Measurements from ENCODE around the gene CACNG1.

Gene CACNG1

GRCh38 chr17:67015001-67015400 lies 29.4 kb upstream of the CACNG1 start:
- H3K36me3 ChIP-seq (ENCODE audit: low read depth), result no peaks in the 10 kb centered on the region

DNA sequence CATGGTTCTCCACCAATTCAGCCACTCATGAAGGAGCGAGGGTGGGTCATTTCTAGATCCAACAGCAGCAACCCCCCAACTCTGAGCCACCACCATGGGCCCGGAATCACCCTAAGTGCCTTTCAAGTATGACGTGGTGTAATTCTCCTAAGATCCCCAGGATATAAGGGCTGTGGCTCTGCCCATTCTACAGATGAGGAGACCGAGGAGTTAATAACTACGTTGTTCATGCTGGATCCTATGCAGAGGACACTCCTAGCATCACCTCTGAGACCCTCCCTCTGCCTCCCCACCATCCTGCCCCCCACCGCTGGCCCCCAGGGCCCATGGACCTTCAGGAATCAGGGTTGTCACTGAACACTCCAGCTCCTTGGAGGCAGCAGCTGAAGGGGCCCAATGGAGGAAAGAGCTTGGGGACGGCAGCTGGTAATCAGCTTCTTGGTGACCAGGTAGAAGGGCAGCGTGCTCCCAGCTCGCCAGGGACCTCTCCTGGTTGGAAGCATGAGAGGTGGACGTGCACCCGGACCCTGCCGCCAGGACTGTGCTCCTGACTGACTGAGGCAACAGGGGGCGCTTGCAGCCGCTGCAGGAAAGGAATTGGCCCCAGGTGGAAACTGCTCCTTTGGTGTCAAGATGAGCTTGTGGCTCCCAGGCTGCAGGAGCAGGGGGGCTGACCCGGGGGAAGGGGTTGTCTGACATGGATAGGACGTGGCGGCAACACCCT lies 28.2 kb upstream of the CACNG1 start:
- ATAC-seq (ENCODE audit: low read depth), result no peak
- no peaks in the 10 kb centered on the region for H3K4me1 ChIP-seq (ENCODE audit: insufficient read depth, poor library complexity, severe bottlenecking)
- TF ChIP-seq CTCF (IDR thresholded peaks at IDR 0.05; ENCODE audit: poor library complexity, severe bottlenecking), result no peak

More at GRCh38 chr17:67015001-67015400, 29.4 kb upstream of the CACNG1 start:
- no peaks in the 10 kb centered on the region for H3K9me3 ChIP-seq (ENCODE audit: severe bottlenecking)
- no peak for TF ChIP-seq CTCF (IDR thresholded peaks at IDR 0.05; ENCODE audit: poor library complexity, severe bottlenecking)
- no peak overlapping the region for H3K27ac ChIP-seq (ENCODE audit: poor library complexity, severe bottlenecking)
- no peaks in the 10 kb centered on the region for H3K27me3 ChIP-seq (ENCODE audit: insufficient read depth, poor library complexity, severe bottlenecking)
- no peak for DNase-seq (ENCODE audit: low spot score)
- no peaks in the 10 kb centered on the region for H3K4me1 ChIP-seq (ENCODE audit: insufficient read depth, poor library complexity, severe bottlenecking)
- no peak for ATAC-seq (ENCODE audit: low read depth)
- H3K4me3 ChIP-seq (ENCODE audit: severe bottlenecking), result no peak overlapping the region

GRCh38 chr17:67017910-67018309 lies 26.4 kb upstream of the CACNG1 start:
- Histone ChIP-seq H3K27me3 (ENCODE audit: insufficient read depth, poor library complexity, severe bottlenecking) (no peaks in the 10 kb centered on the region), H3K4me3 (ENCODE audit: severe bottlenecking) (no peak overlapping the region), H3K4me1 (ENCODE audit: insufficient read depth, poor library complexity, severe bottlenecking) (no peaks in the 10 kb centered on the region), H3K9me3 (ENCODE audit: severe bottlenecking) (no peaks in the 10 kb centered on the region), H3K36me3 (ENCODE audit: low read depth) (no peaks in the 10 kb centered on the region), H3K27ac (ENCODE audit: poor library complexity, severe bottlenecking) (no peak overlapping the region)
- no peak for ATAC-seq (ENCODE audit: low read depth)
- DNase-seq (ENCODE audit: low spot score), result no peak
- no peak for TF ChIP-seq CTCF (IDR thresholded peaks at IDR 0.05; ENCODE audit: poor library complexity, severe bottlenecking)

More for the DNA sequence above, 28.2 kb upstream of the CACNG1 start:
- no peaks in the 10 kb centered on the region for H3K36me3 ChIP-seq (ENCODE audit: low read depth)
- H3K4me3 ChIP-seq (ENCODE audit: severe bottlenecking), result no peak overlapping the region
- H3K9me3 ChIP-seq (ENCODE audit: severe bottlenecking), result no peaks in the 10 kb centered on the region
- no peaks in the 10 kb centered on the region for H3K27me3 ChIP-seq (ENCODE audit: insufficient read depth, poor library complexity, severe bottlenecking)
- no peak for DNase-seq (ENCODE audit: low spot score)
- no peak overlapping the region for H3K27ac ChIP-seq (ENCODE audit: poor library complexity, severe bottlenecking)

GRCh38 chr17:67018471-67019434 lies 25.6 kb upstream of the CACNG1 start:
- ATAC-seq (ENCODE audit: low read depth), result no peak; the same call in 2 of the 3 replicates
- no peak for TF ChIP-seq CTCF (IDR thresholded peaks at IDR 0.05; ENCODE audit: poor library complexity, severe bottlenecking)

More at GRCh38 chr17:67018471-67019434, 25.6 kb upstream of the CACNG1 start:
- H3K36me3 ChIP-seq (ENCODE audit: low read depth), result no peaks in the 10 kb centered on the region
- H3K4me1 ChIP-seq (ENCODE audit: insufficient read depth, poor library complexity, severe bottlenecking), result no peaks in the 10 kb centered on the region
- H3K4me3 ChIP-seq (ENCODE audit: severe bottlenecking), result no peak overlapping the region
- H3K9me3 ChIP-seq (ENCODE audit: severe bottlenecking), result no peaks in the 10 kb centered on the region
- H3K27me3 ChIP-seq (ENCODE audit: insufficient read depth, poor library complexity, severe bottlenecking), result no peaks in the 10 kb centered on the region
- DNase-seq (ENCODE audit: low spot score), result no peak
- no peak overlapping the region for H3K27ac ChIP-seq (ENCODE audit: poor library complexity, severe bottlenecking)
